Loucy (cell line): Measurements from ENCODE around the gene SIK3.
"Not testable (repeated sequence)": the region's sequence is repeated elsewhere in the genome, so short reads cannot be mapped to it uniquely, and the experiment has no call there.

ENCODE experiments used
- H2AFZ ChIP-seq: fragments of 200-600 bp; sonication (generic); 2 replicates; pipeline ENCODE4 v1.6.0; 2016; ENCODE audit warnings: antibody characterized with exemption, mild to moderate bottlenecking, low read length, moderate library complexity
- H3F3A ChIP-seq: fragments of 200-600 bp; 2 replicates; pipeline ENCODE4 v1.6.0; 2016; ENCODE audit warnings: antibody characterized with exemption, low read depth, mild to moderate bottlenecking
- H3K27me3 ChIP-seq: fragments of 200-600 bp; sonication (generic); 2 replicates; pipeline ENCODE4 v1.6.1; 2014; ENCODE audit warnings: low read length, mild to moderate bottlenecking; ENCODE audit not compliant: insufficient read depth, poor library complexity, severe bottlenecking
- H3K36me3 ChIP-seq: fragments of 200-600 bp; sonication (generic); 2 replicates; pipeline ENCODE4 v1.6.1; 2016; ENCODE audit warnings: low read length; ENCODE audit not compliant: insufficient read depth
- H3K4me1 ChIP-seq: fragments of 200-600 bp; sonication (generic); 2 replicates; pipeline ENCODE4 v1.5.1; 2014; ENCODE audit warnings: low read length, mild to moderate bottlenecking; ENCODE audit not compliant: insufficient read depth, poor library complexity, severe bottlenecking
- H3K4me2 ChIP-seq: fragments of 200-600 bp; sonication (generic); 2 replicates; pipeline ENCODE4 v1.6.0; 2014; ENCODE audit warnings: antibody characterized with exemption, low read length, low read depth, mild to moderate bottlenecking; ENCODE audit not compliant: poor library complexity, severe bottlenecking
- H3K4me3 ChIP-seq: fragments of 200-600 bp; sonication (generic); 2 replicates; pipeline ENCODE4 v1.5.1; 2014; ENCODE audit warnings: low read length, mild to moderate bottlenecking, mixed read lengths; ENCODE audit not compliant: poor library complexity, severe bottlenecking
- H3K79me2 ChIP-seq: fragments of 200-600 bp; sonication (generic); 2 replicates; pipeline ENCODE4 v1.6.1; 2014; ENCODE audit warnings: low read length; ENCODE audit not compliant: insufficient read depth
- H3K9ac ChIP-seq: fragments of 200-600 bp; sonication (generic); 2 replicates; pipeline ENCODE4 v1.6.0; 2014; ENCODE audit warnings: mild to moderate bottlenecking, low read depth, low read length, moderate library complexity; ENCODE audit not compliant: poor library complexity, severe bottlenecking
- H3K9me2 ChIP-seq: fragments of 200-600 bp; sonication (generic); replicated peaks from 2 replicates; pipeline ENCODE4 v1.6.1; 2016; ENCODE audit warnings: low read depth, low read length, mixed read lengths
- H3K9me3 ChIP-seq: fragments of 200-600 bp; sonication (generic); 2 replicates; pipeline ENCODE4 v1.6.1; 2014; ENCODE audit warnings: mild to moderate bottlenecking, antibody characterized with exemption, low read length, low read depth; ENCODE audit not compliant: insufficient read depth
- H4K20me1 ChIP-seq: fragments of 200-600 bp; sonication (generic); 2 replicates; pipeline ENCODE4 v1.6.0; 2014; ENCODE audit warnings: antibody characterized with exemption, low read length, mild to moderate bottlenecking; ENCODE audit not compliant: insufficient read depth, poor library complexity, severe bottlenecking
- CTCF ChIP-seq: fragments of 200-600 bp; sonication (generic); conservative IDR thresholded peaks from 2 replicates; pipeline ENCODE4 v1.5.1; 2014; ENCODE audit warnings: mild to moderate bottlenecking, antibody characterized with exemption, low read length
- EZH2phosphoT487 ChIP-seq: fragments of 200-600 bp; IDR thresholded peaks from 2 replicates; pipeline ENCODE4 v1.6.1; 2018; ENCODE audit warnings: antibody characterized with exemption, mild to moderate bottlenecking, moderate library complexity, borderline replicate concordance

The SIK3 gene

GRCh38 chr11:117037279-117037974 lies 60.8 kb downstream of the SIK3 start:
- H3K27me3 ChIP-seq = no peaks in the 10 kb centered on the region
- peaks cover 73% of the 10 kb centered on the region for H3K79me2 ChIP-seq
- H2AFZ ChIP-seq = no peak overlapping the region
- peaks cover 7% of the 10 kb centered on the region for H4K20me1 ChIP-seq
- peak overlapping the region; percentile 25 for H3K9ac ChIP-seq
- no peaks in the 10 kb centered on the region for H3K9me2 ChIP-seq
- H3K36me3 ChIP-seq = no peaks in the 10 kb centered on the region
- no peaks in the 10 kb centered on the region for H3K9me3 ChIP-seq
- H3K4me1 ChIP-seq = peaks cover 32% of the 10 kb centered on the region
- H3F3A ChIP-seq = peaks cover 7% of the 10 kb centered on the region; the same call in 1 of the 2 replicates
- peak overlapping the region; percentile 40 for H3K4me2 ChIP-seq
- H3K4me3 ChIP-seq = peak overlapping the region; percentile 10
- no peak for TF ChIP-seq EZH2phosphoT487
- no peak for TF ChIP-seq CTCF

- Histone ChIP-seq H3K4me3 (no peak overlapping the region), H3K27me3 (no peaks in the 10 kb centered on the region), H3K9ac (no peak overlapping the region), H3K9me3 (no peaks in the 10 kb centered on the region), H2AFZ (no peak overlapping the region), H3K4me2 (no peak overlapping the region), H3F3A (peaks cover 7% of the 10 kb centered on the region; the same call in 1 of the 2 replicates), H3K36me3 (no peaks in the 10 kb centered on the region), H4K20me1 (peaks cover 7% of the 10 kb centered on the region), H3K79me2 (peaks cover 63% of the 10 kb centered on the region), H3K9me2 (no peaks in the 10 kb centered on the region), H3K4me1 (peaks cover 24% of the 10 kb centered on the region)
- TF ChIP-seq CTCF = no peak
- no peak for TF ChIP-seq EZH2phosphoT487
These were observed 63.3 kb downstream of the SIK3 start for GRCh38 chr11:117034901-117035300.

GRCh38 chr11:117026593-117027330 lies 71.5 kb downstream of the SIK3 start:
- Histone ChIP-seq H3K27me3 (no peaks in the 10 kb centered on the region), H3K4me3 (no peak overlapping the region), H4K20me1 (peaks cover 23% of the 10 kb centered on the region), H3F3A (no peaks in the 10 kb centered on the region), H2AFZ (no peak overlapping the region), H3K4me2 (no peak overlapping the region), H3K4me1 (peaks cover 38% of the 10 kb centered on the region), H3K9me2 (no peaks in the 10 kb centered on the region), H3K36me3 (no peaks in the 10 kb centered on the region), H3K79me2 (peaks cover 75% of the 10 kb centered on the region), H3K9ac (no peak overlapping the region), H3K9me3 (no peaks in the 10 kb centered on the region)
- TF ChIP-seq CTCF (no peak), EZH2phosphoT487 (no peak)

GRCh38 chr11:117023707-117024106 lies 74.5 kb downstream of the SIK3 start:
- H3K4me2 ChIP-seq, H3F3A ChIP-seq, H3K4me3 ChIP-seq, H3K27me3 ChIP-seq, H3K9me2 ChIP-seq, H3K9me3 ChIP-seq, H3K9ac ChIP-seq, H2AFZ ChIP-seq, H3K36me3 ChIP-seq: not testable (repeated sequence)
- peaks cover 35% of the 10 kb centered on the region for H4K20me1 ChIP-seq
- peaks cover 81% of the 10 kb centered on the region for H3K79me2 ChIP-seq
- H3K4me1 ChIP-seq = peaks cover 59% of the 10 kb centered on the region
